GM21381 (cell line): ENCODE data around the gene KLK7.
"Not testable (repeated sequence)": the region's sequence is repeated elsewhere in the genome, so short reads cannot be mapped to it uniquely, and the experiment has no call there.

Source experiments
- ATAC-seq: cut with Tn5 transposase; IDR thresholded peaks from one replicate; pipeline ENCODE4 v1.9.1; 2021; ENCODE audit warnings: mild to moderate bottlenecking, moderate library complexity; ENCODE audit not compliant: unreplicated experiment

The KLK7 gene

GRCh38 chr19:51012661-51013190 is 29.0 kb upstream of the KLK7 start:
- ATAC-seq, result no peak

GRCh38 chr19:51010066-51010795 is 26.5 kb upstream of the KLK7 start:
- no peak for ATAC-seq

- ATAC-seq, result no peak
Measured at GRCh38 chr19:51009061-51009891, 25.6 kb upstream of the KLK7 start.

GRCh38 chr19:51007488-51007887 is 23.8 kb upstream of the KLK7 start:
- no peak for ATAC-seq

- ATAC-seq, result no peak
Measured at GRCh38 chr19:51006406-51006805, 22.7 kb upstream of the KLK7 start.

GRCh38 chr19:51005248-51005647 is 21.5 kb upstream of the KLK7 start:
- ATAC-seq, result no peak

- no peak for ATAC-seq
Measured at GRCh38 chr19:51003316-51003715, 19.6 kb upstream of the KLK7 start.

GRCh38 chr19:51002542-51003311 is 19.0 kb upstream of the KLK7 start:
- no peak for ATAC-seq

- no peak for ATAC-seq
Measured at GRCh38 chr19:51002089-51002532, 18.4 kb upstream of the KLK7 start.

GRCh38 chr19:51001515-51001914 is 17.8 kb upstream of the KLK7 start, which contains the start of gene KLK8:
Gene KLK8, minus strand, starts transcription at chr19:51001604. Its CDS starts 437 bp downstream, at chr19:51001167.
- no peak for ATAC-seq

- ATAC-seq, result no peak
Measured at GRCh38 chr19:51000981-51001380, 17.3 kb upstream of the KLK7 start.

GRCh38 chr19:51000426-51000825 is 16.7 kb upstream of the KLK7 start:
- no peak for ATAC-seq

GRCh38 chr19:50998686-50999085 is 15.0 kb upstream of the KLK7 start:
- no peak for ATAC-seq

GRCh38 chr19:50998061-50998460 is 14.3 kb upstream of the KLK7 start:
- no peak for ATAC-seq

- ATAC-seq, result no peak
Measured at GRCh38 chr19:50994129-50994528, 10.4 kb upstream of the KLK7 start.

- ATAC-seq, result no peak
Measured at GRCh38 chr19:50992666-50993035, 8.9 kb upstream of the KLK7 start.

- not testable (repeated sequence) for ATAC-seq
Measured at GRCh38 chr19:50984416-50984815, 699 bp upstream of the KLK7 start.

- no peak for ATAC-seq
Measured at GRCh38 chr19:50982186-50982585, 1.5 kb downstream of the KLK7 start.

GRCh38 chr19:50981587-50982146 is 2.0 kb downstream of the KLK7 start:
- no peak for ATAC-seq

- no peak for ATAC-seq
Measured at GRCh38 chr19:50980208-50980607, 3.5 kb downstream of the KLK7 start.

- no peak for ATAC-seq
Measured at GRCh38 chr19:50979758-50980157, 4.0 kb downstream of the KLK7 start.
